Measurements from ENCODE around the gene IMPDH1. TPM values are rescaled to one million over a fixed set of nuclear protein-coding genes. Genes with fewer than 3 reads are reported as not detected.

The IMPDH1 gene
- total RNA-seq, 1 donor from 2014 or later = 148 TPM

DNA sequence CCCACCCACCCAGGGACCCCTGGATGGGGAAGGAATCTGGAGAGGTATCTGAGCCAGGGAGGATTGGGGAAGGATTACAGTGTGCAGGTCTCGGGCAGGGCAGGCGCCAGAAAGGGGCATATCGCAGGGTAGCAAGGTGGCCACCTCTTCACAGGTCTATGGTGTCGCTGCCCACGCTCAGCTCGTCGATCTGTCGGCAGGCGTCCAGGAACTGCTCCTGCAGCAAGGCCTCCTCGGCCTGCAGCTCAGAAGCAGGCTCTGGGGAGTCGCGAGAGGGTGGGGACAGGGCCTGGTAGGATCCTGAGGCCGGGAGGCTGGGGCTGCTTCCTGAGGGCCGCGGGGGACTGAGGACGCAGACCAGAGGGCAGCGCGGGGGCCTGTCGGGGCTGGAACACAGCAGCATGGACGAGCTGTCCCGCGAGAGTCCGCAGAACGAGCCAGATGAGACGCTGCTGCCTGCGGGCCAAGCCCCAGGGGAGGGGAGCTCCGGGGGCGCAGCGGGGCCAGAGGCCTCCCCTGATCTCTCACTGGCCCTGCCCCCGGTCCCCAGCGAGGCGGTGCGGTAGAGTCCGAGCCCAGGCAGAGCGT lies 59.0 kb downstream of the IMPDH1 start:
- no peaks in the 10 kb centered on the region for H3K27me3 ChIP-seq
- no peak for DNase-seq (ENCODE audit: low spot score in 2 of 2)
- TF ChIP-seq, protein P1, sequence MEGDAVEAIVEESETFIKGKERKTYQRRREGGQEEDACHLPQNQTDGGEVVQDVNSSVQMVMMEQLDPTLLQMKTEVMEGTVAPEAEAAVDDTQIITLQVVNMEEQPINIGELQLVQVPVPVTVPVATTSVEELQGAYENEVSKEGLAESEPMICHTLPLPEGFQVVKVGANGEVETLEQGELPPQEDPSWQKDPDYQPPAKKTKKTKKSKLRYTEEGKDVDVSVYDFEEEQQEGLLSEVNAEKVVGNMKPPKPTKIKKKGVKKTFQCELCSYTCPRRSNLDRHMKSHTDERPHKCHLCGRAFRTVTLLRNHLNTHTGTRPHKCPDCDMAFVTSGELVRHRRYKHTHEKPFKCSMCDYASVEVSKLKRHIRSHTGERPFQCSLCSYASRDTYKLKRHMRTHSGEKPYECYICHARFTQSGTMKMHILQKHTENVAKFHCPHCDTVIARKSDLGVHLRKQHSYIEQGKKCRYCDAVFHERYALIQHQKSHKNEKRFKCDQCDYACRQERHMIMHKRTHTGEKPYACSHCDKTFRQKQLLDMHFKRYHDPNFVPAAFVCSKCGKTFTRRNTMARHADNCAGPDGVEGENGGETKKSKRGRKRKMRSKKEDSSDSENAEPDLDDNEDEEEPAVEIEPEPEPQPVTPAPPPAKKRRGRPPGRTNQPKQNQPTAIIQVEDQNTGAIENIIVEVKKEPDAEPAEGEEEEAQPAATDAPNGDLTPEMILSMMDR (IDR thresholded peaks at IDR 0.05) = no peak
- no peak overlapping the region for H3K27ac ChIP-seq
- H3K4me3 ChIP-seq = no peak overlapping the region
- no peaks in the 10 kb centered on the region for H3K9me3 ChIP-seq
- peaks cover 9 to 10% of the 10 kb centered on the region in 2 donors for H3K4me1 ChIP-seq
- intact Hi-C loops (cut with DNase I) = no loop called here
- H3K36me3 ChIP-seq = no peaks in the 10 kb centered on the region

DNA sequence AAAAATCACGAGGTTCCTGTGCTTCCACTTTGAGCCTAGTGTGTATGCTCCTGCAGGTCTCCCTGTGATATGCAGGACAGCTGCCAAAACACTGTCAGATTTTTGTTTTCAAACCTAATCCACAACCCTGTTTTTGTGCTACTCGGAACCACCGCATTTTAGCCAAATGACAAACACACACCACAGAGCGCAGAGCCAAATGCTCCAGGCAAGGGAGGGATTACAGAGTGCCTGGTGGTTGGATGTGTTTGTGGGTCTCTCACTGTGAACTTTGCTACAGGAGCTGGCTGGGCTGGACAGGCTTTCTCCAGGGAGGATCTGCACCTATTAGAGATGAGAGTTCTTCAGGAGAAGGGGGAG lies 60.3 kb downstream of the IMPDH1 start:
- no peak for DNase-seq (ENCODE audit: low spot score in 2 of 2)
- Histone ChIP-seq H3K27ac (no peak overlapping the region), H3K27me3 (no peaks in the 10 kb centered on the region), H3K36me3 (no peaks in the 10 kb centered on the region), H3K9me3 (no peaks in the 10 kb centered on the region), H3K4me3 (no peak overlapping the region), H3K4me1 (peaks cover 9 to 10% of the 10 kb centered on the region in 2 donors)
- intact Hi-C loops (cut with DNase I) = loop anchor here (10.0 kb wide), 1 partner anchor 765 kb away; the partner anchor contains the start of genes ARF5 and GCC1
- TF ChIP-seq, protein P1 (IDR thresholded peaks at IDR 0.05) = no peak

DNA sequence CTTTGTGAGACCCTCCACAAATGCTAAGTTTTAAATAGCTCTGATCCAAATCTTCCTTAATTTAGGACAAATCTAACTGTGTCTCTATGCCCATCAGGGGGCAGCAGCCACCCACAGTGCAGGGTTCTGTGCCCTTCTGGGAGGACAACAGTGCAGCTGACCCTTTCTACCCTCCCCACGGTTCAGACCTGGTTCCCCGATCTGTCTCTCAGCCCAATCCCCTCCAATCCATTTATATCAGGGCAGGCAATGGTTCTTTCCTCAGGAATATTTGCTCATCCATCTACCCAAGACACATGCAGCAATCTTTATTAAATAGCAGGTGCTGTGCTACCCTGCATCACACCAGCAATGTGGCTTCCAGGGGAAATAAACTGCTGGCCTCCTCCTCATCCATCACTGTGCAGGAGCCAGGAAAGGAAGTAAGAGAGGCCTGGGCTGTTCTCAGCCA lies 62.1 kb downstream of the IMPDH1 start:
- DNase-seq (ENCODE audit: low spot score in 2 of 2) = no peak
- intact Hi-C loops (cut with DNase I) = loop anchor here (1.0 to 10.0 kb wide), 2 partner anchors 40 to 763 kb away; partner anchors contain the start of genes ARF5 and GCC1

DNA sequence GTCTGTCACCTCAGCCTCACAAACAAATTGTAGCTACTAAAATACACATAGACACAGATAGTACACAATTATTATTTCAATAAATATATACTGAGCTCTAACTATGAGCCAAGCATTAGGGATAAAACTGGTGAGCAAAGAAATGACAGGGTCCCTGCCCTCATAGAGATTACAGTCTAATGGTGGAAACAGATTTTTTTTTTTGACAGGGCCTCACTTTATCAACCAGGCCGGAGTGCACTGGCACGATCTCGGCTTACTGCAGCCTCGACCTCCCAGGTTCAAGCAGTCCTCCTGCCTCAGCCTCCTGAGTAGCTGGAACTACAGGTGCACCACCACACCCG lies 65.4 kb downstream of the IMPDH1 start:
- peaks cover 0 to under 1% of the 10 kb centered on the region in 2 donors for H3K36me3 ChIP-seq
- no peak for DNase-seq (ENCODE audit: low spot score in 2 of 2)
- intact Hi-C loops (cut with DNase I) = loop anchor here (5.0 to 10.0 kb wide), 4 partner anchors 113 to 952 kb away; partner anchors contain the start of genes ARF5, GCC1, HILPDA and TNPO3
- peaks cover 4 to 13% of the 10 kb centered on the region in 2 donors for H3K4me1 ChIP-seq
- no peaks in the 10 kb centered on the region for H3K27me3 ChIP-seq
- peak overlapping the region in 1 of 2 donors; percentile 76 for H3K4me3 ChIP-seq
- H3K9me3 ChIP-seq = no peaks in the 10 kb centered on the region
- TF ChIP-seq, protein P1 (IDR thresholded peaks at IDR 0.05) = no peak
- no peak overlapping the region for H3K27ac ChIP-seq

More for the DNA sequence above, 62.1 kb downstream of the IMPDH1 start:
- H3K4me3 ChIP-seq = no peak overlapping the region
- H3K36me3 ChIP-seq = no peaks in the 10 kb centered on the region
- H3K4me1 ChIP-seq = peaks cover 11 to 14% of the 10 kb centered on the region in 2 donors
- no peak overlapping the region for H3K27ac ChIP-seq
- no peaks in the 10 kb centered on the region for H3K9me3 ChIP-seq
- no peaks in the 10 kb centered on the region for H3K27me3 ChIP-seq
- TF ChIP-seq, protein P1 (IDR thresholded peaks at IDR 0.05) = peak; percentile 41 to 77 (median 62)

DNA sequence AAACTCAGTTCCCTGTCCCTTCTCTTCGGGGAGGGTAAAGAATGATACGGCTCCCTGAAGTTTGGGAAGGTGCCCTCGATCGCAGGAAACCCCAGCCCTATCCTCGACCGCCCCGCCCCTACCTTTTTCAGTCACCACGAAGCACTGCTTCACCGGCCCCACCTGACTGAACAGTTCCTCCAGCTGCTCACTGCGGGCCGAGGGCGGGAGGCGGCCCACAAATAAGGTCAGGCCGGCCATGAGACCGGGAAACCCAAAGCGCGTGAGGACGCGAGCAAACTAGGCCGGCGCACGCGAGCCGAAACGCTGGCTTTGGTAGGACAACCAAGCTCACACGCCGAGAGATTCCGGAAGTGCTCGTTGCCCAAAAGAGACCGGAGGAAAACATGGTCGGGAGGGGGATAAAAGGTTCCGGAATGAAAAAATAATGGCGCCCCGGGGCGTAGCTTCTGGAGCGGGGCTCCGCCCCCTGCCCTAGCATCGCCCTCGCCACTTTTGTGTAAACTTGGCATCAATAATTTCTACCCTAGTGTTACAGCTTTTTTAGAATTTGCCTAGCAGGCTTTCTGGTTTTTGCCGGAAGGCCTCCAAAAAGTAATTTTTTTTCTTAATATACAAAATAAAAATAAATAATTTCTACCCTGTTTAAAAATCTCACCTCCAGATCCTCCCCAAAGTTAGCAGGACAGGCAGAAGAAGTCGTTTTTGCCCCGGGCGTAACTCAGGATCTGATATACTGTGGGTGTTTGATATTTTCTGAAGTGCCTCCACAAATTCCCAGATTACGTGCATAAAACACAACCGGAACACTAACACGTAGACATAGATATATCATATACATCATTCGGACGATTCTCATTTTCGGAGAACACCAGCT lies 66.0 kb downstream of the IMPDH1 start, which contains the start of gene RBM28:
RBM28 (minus strand) TSS at position 355 of the 877 bp plus-strand sequence; CDS start at position 240, 115 bp downstream.
- Histone ChIP-seq H3K27ac (peak within 1 kb of the TSS; percentile 66 to 69), H3K27me3 (no peaks in the 10 kb centered on the region), H3K9me3 (no peaks in the 10 kb centered on the region), H3K4me3 (peak within 1 kb of the TSS; percentile 61 to 76), H3K4me1 (peaks cover 4 to 13% of the 10 kb centered on the region in 2 donors), H3K36me3 (peaks cover 3 to 6% of the 10 kb centered on the region in 2 donors)
- intact Hi-C loops (cut with DNase I) = loop anchor here (5.0 to 10.0 kb wide), 4 partner anchors 114 to 951 kb away; partner anchors contain the start of genes ARF5, GCC1, HILPDA and TNPO3
- DNase-seq (ENCODE audit: low spot score in 2 of 2) = peak; percentile 59 to 92
- TF ChIP-seq, protein P1 (IDR thresholded peaks at IDR 0.05) = no peak

Other genes starting within 250 kb of the IMPDH1 start
- not detected for gene LEP, start 168.7 kb downstream of the IMPDH1 start, total RNA-seq
- gene RBM28, start 66.1 kb downstream of the IMPDH1 start, total RNA-seq = 23.8 TPM
- gene PRRT4, start 48.3 kb downstream of the IMPDH1 start, total RNA-seq = 7.6 TPM
- gene HILPDA, start 45.9 kb upstream of the IMPDH1 start, total RNA-seq = 19.3 TPM
- 37.4 TPM for gene METTL2B, start 66.8 kb upstream of the IMPDH1 start, total RNA-seq